ENCODE measurements around the gene AUTS2. TPM values are rescaled to one million over a fixed set of nuclear protein-coding genes. Genes with fewer than 3 reads are reported as not detected.

Gene AUTS2
- total RNA-seq, 1 experiment from 2014 or later = not detected

- Histone ChIP-seq H3K27ac (no peak overlapping the region), H3K9me3 (replicated peaks) (no peaks in the 10 kb centered on the region), H3K36me3 (no peaks in the 10 kb centered on the region), H3K27me3 (replicated peaks) (no peaks in the 10 kb centered on the region), H3K4me1 (replicated peaks) (no peaks in the 10 kb centered on the region), H3K4me3 (no peak overlapping the region)
- no peak for DNase-seq (ENCODE audit: low read depth in 1 of 2, low spot score in 2 of 2)
Observed at GRCh38 chr7:69878591-69878990, 280.3 kb downstream of the AUTS2 start.

- no peaks in the 10 kb centered on the region for H3K9me3 ChIP-seq (replicated peaks)
- H3K36me3 ChIP-seq = no peaks in the 10 kb centered on the region
- H3K27me3 ChIP-seq (replicated peaks) = no peaks in the 10 kb centered on the region
- H3K4me1 ChIP-seq (replicated peaks) = no peaks in the 10 kb centered on the region
- DNase-seq (ENCODE audit: low read depth in 1 of 2, low spot score in 2 of 2) = no peak
- no peak overlapping the region for H3K4me3 ChIP-seq
- no peak overlapping the region for H3K27ac ChIP-seq
Observed at GRCh38 chr7:69879989-69880388, 281.7 kb downstream of the AUTS2 start.

GRCh38 chr7:69880840-69881239 is 282.6 kb downstream of the AUTS2 start:
- H3K27ac ChIP-seq = no peak overlapping the region
- H3K9me3 ChIP-seq (replicated peaks) = no peaks in the 10 kb centered on the region
- H3K27me3 ChIP-seq (replicated peaks) = no peaks in the 10 kb centered on the region
- no peak overlapping the region for H3K4me3 ChIP-seq
- DNase-seq (ENCODE audit: low read depth in 1 of 2, low spot score in 2 of 2) = no peak
- no peaks in the 10 kb centered on the region for H3K36me3 ChIP-seq
- no peaks in the 10 kb centered on the region for H3K4me1 ChIP-seq (replicated peaks)

- Histone ChIP-seq H3K27me3 (replicated peaks) (no peaks in the 10 kb centered on the region), H3K36me3 (no peaks in the 10 kb centered on the region), H3K4me3 (no peak overlapping the region), H3K27ac (no peak overlapping the region), H3K9me3 (replicated peaks) (no peaks in the 10 kb centered on the region), H3K4me1 (replicated peaks) (no peaks in the 10 kb centered on the region)
- no peak for DNase-seq (ENCODE audit: low read depth in 1 of 2, low spot score in 2 of 2)
Observed at GRCh38 chr7:69882269-69882668, 284.0 kb downstream of the AUTS2 start.

- no peak overlapping the region for H3K27ac ChIP-seq
- no peak overlapping the region for H3K4me3 ChIP-seq
- no peaks in the 10 kb centered on the region for H3K36me3 ChIP-seq
- no peaks in the 10 kb centered on the region for H3K27me3 ChIP-seq (replicated peaks)
- no peaks in the 10 kb centered on the region for H3K4me1 ChIP-seq (replicated peaks)
- no peaks in the 10 kb centered on the region for H3K9me3 ChIP-seq (replicated peaks)
- DNase-seq (ENCODE audit: low read depth in 1 of 2, low spot score in 2 of 2) = no peak
Observed at GRCh38 chr7:69883399-69883891, 285.2 kb downstream of the AUTS2 start.

GRCh38 chr7:69885431-69885830 is 287.2 kb downstream of the AUTS2 start:
- no peaks in the 10 kb centered on the region for H3K27me3 ChIP-seq (replicated peaks)
- H3K36me3 ChIP-seq = no peaks in the 10 kb centered on the region
- no peaks in the 10 kb centered on the region for H3K4me1 ChIP-seq (replicated peaks)
- no peak overlapping the region for H3K27ac ChIP-seq
- no peak for DNase-seq (ENCODE audit: low read depth in 1 of 2, low spot score in 2 of 2)
- H3K9me3 ChIP-seq (replicated peaks) = no peaks in the 10 kb centered on the region
- no peak overlapping the region for H3K4me3 ChIP-seq

- no peaks in the 10 kb centered on the region for H3K27me3 ChIP-seq (replicated peaks)
- no peak overlapping the region for H3K27ac ChIP-seq
- no peak for DNase-seq (ENCODE audit: low read depth in 1 of 2, low spot score in 2 of 2)
- H3K4me1 ChIP-seq (replicated peaks) = no peaks in the 10 kb centered on the region
- no peaks in the 10 kb centered on the region for H3K9me3 ChIP-seq (replicated peaks)
- H3K4me3 ChIP-seq = no peak overlapping the region
- no peaks in the 10 kb centered on the region for H3K36me3 ChIP-seq
Observed at GRCh38 chr7:69889338-69889975, 291.2 kb downstream of the AUTS2 start.

GRCh38 chr7:69889976-69890351 is 291.7 kb downstream of the AUTS2 start:
- DNase-seq (ENCODE audit: low read depth in 1 of 2, low spot score in 2 of 2) = no peak
- H3K4me1 ChIP-seq (replicated peaks) = no peaks in the 10 kb centered on the region
- no peak overlapping the region for H3K27ac ChIP-seq
- no peaks in the 10 kb centered on the region for H3K27me3 ChIP-seq (replicated peaks)
- no peak overlapping the region for H3K4me3 ChIP-seq
- no peaks in the 10 kb centered on the region for H3K36me3 ChIP-seq
- H3K9me3 ChIP-seq (replicated peaks) = no peaks in the 10 kb centered on the region

GRCh38 chr7:69892790-69893189 is 294.5 kb downstream of the AUTS2 start:
- no peak overlapping the region for H3K27ac ChIP-seq
- no peaks in the 10 kb centered on the region for H3K27me3 ChIP-seq (replicated peaks)
- no peak overlapping the region for H3K4me3 ChIP-seq
- no peaks in the 10 kb centered on the region for H3K4me1 ChIP-seq (replicated peaks)
- H3K9me3 ChIP-seq (replicated peaks) = no peaks in the 10 kb centered on the region
- no peak for DNase-seq (ENCODE audit: low read depth in 1 of 2, low spot score in 2 of 2)
- H3K36me3 ChIP-seq = no peaks in the 10 kb centered on the region

- no peak for DNase-seq (ENCODE audit: low read depth in 1 of 2, low spot score in 2 of 2)
- Histone ChIP-seq H3K27me3 (replicated peaks) (no peaks in the 10 kb centered on the region), H3K4me1 (replicated peaks) (no peaks in the 10 kb centered on the region), H3K9me3 (replicated peaks) (no peaks in the 10 kb centered on the region), H3K36me3 (no peaks in the 10 kb centered on the region), H3K27ac (no peak overlapping the region), H3K4me3 (no peak overlapping the region)
Observed at GRCh38 chr7:69893906-69894305, 295.6 kb downstream of the AUTS2 start.

GRCh38 chr7:69895446-69895845 is 297.2 kb downstream of the AUTS2 start:
- Histone ChIP-seq H3K4me1 (replicated peaks) (no peaks in the 10 kb centered on the region), H3K9me3 (replicated peaks) (peaks cover 3% of the 10 kb centered on the region; the same call in 1 of the 2 replicates), H3K27me3 (replicated peaks) (no peaks in the 10 kb centered on the region), H3K27ac (no peak overlapping the region), H3K4me3 (no peak overlapping the region), H3K36me3 (no peaks in the 10 kb centered on the region)
- no peak for DNase-seq (ENCODE audit: low read depth in 1 of 2, low spot score in 2 of 2)

- Histone ChIP-seq H3K4me3 (no peak overlapping the region), H3K36me3 (no peaks in the 10 kb centered on the region), H3K27me3 (replicated peaks) (no peaks in the 10 kb centered on the region), H3K27ac (no peak overlapping the region), H3K9me3 (replicated peaks) (peaks cover 3% of the 10 kb centered on the region; the same call in 1 of the 2 replicates), H3K4me1 (replicated peaks) (no peaks in the 10 kb centered on the region)
- no peak for DNase-seq (ENCODE audit: low read depth in 1 of 2, low spot score in 2 of 2)
Observed at GRCh38 chr7:69896121-69896520, 297.8 kb downstream of the AUTS2 start.

GRCh38 chr7:69898189-69898588 is 299.9 kb downstream of the AUTS2 start:
- Histone ChIP-seq H3K36me3 (no peaks in the 10 kb centered on the region), H3K27ac (no peak overlapping the region), H3K4me1 (replicated peaks) (no peaks in the 10 kb centered on the region), H3K27me3 (replicated peaks) (no peaks in the 10 kb centered on the region), H3K4me3 (no peak overlapping the region), H3K9me3 (replicated peaks) (peaks cover 3% of the 10 kb centered on the region; the same call in 1 of the 2 replicates)
- no peak for DNase-seq (ENCODE audit: low read depth in 1 of 2, low spot score in 2 of 2)

GRCh38 chr7:69903410-69903809 is 305.1 kb downstream of the AUTS2 start:
- Histone ChIP-seq H3K36me3 (no peaks in the 10 kb centered on the region), H3K27me3 (replicated peaks) (no peaks in the 10 kb centered on the region), H3K4me1 (replicated peaks) (no peaks in the 10 kb centered on the region), H3K4me3 (no peak overlapping the region), H3K27ac (no peak overlapping the region), H3K9me3 (replicated peaks) (peaks cover 3% of the 10 kb centered on the region; the same call in 1 of the 2 replicates)
- DNase-seq (ENCODE audit: low read depth in 1 of 2, low spot score in 2 of 2) = no peak

All from SJSA1 (cell line).